ENCODE data around the gene GAL3ST1. TPM values are rescaled to one million over a fixed set of nuclear protein-coding genes. Genes with fewer than 3 reads are reported as not detected.

Gene GAL3ST1
- polyA plus RNA-seq, 1 donor (not counting 4 experiments of a cell fraction or from before 2014, with no cell fraction given), result not detected

- FAIRE-seq (no peak), DNase-seq (ENCODE audit: low read depth, low spot score) (no peak)
- H3K9me3 ChIP-seq (ENCODE audit: control insufficient read depth, low read depth, low read length), result no peaks in the 10 kb centered on the region
- H3K9ac ChIP-seq (ENCODE audit: control insufficient read depth, extremely low read depth, insufficient read depth, low read length), result no peak overlapping the region
- dilution Hi-C loops (cut with MboI; ENCODE audit: extremely low pct_ligation_motif_present, low sequenced_read_pairs), result no loop called here
- H4K20me1 ChIP-seq (ENCODE audit: control insufficient read depth, extremely low read depth, insufficient read depth, low read length), result no peaks in the 10 kb centered on the region
- H2AFZ ChIP-seq (ENCODE audit: control insufficient read depth, low read length), result no peak overlapping the region
- no peaks in the 10 kb centered on the region for H3K27me3 ChIP-seq (ENCODE audit: control insufficient read depth, extremely low read depth, insufficient read depth, low read length)
- no peak for TF ChIP-seq EZH2 (IDR thresholded peaks at IDR 0.05; ENCODE audit: low read length)
- no peak for TF ChIP-seq CTCF (optimal IDR thresholded peaks at IDR 0.05 in 1 of 3, IDR thresholded peaks at IDR 0.05 in 1 of 3, conservative IDR thresholded peaks at IDR 0.05 in 1 of 3; ENCODE audit: extremely low read depth in 1 of 3, insufficient read depth in 2 of 3, low read length in 3 of 3)
- H3K9me1 ChIP-seq (ENCODE audit: control insufficient read depth, extremely low read depth, insufficient read depth, low read length), result no peaks in the 10 kb centered on the region
- no peak overlapping the region for H3K4me3 ChIP-seq (ENCODE audit: control insufficient read depth in 2 of 3, extremely low read depth in 1 of 3, insufficient read depth in 2 of 3, low read depth in 1 of 3, low read length in 3 of 3)
- H3K79me2 ChIP-seq (ENCODE audit: control insufficient read depth, insufficient read depth, low read length), result peaks cover 34% of the 10 kb centered on the region
- no peak overlapping the region for H3K4me2 ChIP-seq (ENCODE audit: control insufficient read depth, extremely low read depth, insufficient read depth, low read depth, low read length)
- peaks cover 10% of the 10 kb centered on the region for H3K4me1 ChIP-seq (ENCODE audit: control insufficient read depth, extremely low read depth, insufficient read depth, low read length)
- peaks cover 62% of the 10 kb centered on the region in 2 experiments for H3K36me3 ChIP-seq (ENCODE audit: control insufficient read depth in 2 of 2, extremely low read depth in 1 of 2, insufficient read depth in 2 of 2, low read length in 2 of 2)
- H3K27ac ChIP-seq (ENCODE audit: control insufficient read depth, insufficient read depth, low read length), result no peak overlapping the region
Measured at GRCh38 chr22:30586414-30586813, 11.9 kb upstream of the GAL3ST1 start.

DNA sequence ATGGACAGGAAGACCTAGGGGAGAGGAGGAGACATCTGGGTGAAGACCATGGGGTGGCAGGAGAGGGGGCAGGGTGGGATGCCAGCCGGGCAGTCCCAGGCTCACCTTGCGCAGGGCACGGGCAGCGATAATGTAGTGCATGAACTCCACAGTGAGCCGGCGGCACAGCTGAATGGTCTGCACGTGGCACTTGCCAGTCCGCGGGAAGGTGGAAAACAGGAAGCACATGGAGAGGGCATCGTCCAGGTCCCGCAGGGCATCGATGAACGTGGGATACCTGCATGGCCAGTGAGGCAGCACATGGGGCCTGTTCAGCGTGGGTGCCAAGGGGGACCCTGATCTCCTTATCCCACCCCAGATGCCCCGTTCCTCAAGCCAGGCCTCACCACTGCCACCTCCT, 10.0 kb upstream of the GAL3ST1 start:
- Histone ChIP-seq H3K4me2 (ENCODE audit: control insufficient read depth, extremely low read depth, insufficient read depth, low read depth, low read length) (no peak overlapping the region), H3K4me3 (ENCODE audit: control insufficient read depth in 2 of 3, extremely low read depth in 1 of 3, insufficient read depth in 2 of 3, low read depth in 1 of 3, low read length in 3 of 3) (no peak overlapping the region), H3K4me1 (ENCODE audit: control insufficient read depth, extremely low read depth, insufficient read depth, low read length) (no peaks in the 10 kb centered on the region), H2AFZ (ENCODE audit: control insufficient read depth, low read length) (no peak overlapping the region), H3K9me3 (ENCODE audit: control insufficient read depth, low read depth, low read length) (no peaks in the 10 kb centered on the region), H3K36me3 (ENCODE audit: control insufficient read depth in 2 of 2, extremely low read depth in 1 of 2, insufficient read depth in 2 of 2, low read length in 2 of 2) (peaks cover 66 to 76% of the 10 kb centered on the region in 2 experiments), H3K27me3 (ENCODE audit: control insufficient read depth, extremely low read depth, insufficient read depth, low read length) (no peaks in the 10 kb centered on the region), H3K27ac (ENCODE audit: control insufficient read depth, insufficient read depth, low read length) (no peak overlapping the region), H3K79me2 (ENCODE audit: control insufficient read depth, insufficient read depth, low read length) (peaks cover 14% of the 10 kb centered on the region), H3K9ac (ENCODE audit: control insufficient read depth, extremely low read depth, insufficient read depth, low read length) (no peak overlapping the region), H3K9me1 (ENCODE audit: control insufficient read depth, extremely low read depth, insufficient read depth, low read length) (no peaks in the 10 kb centered on the region), H4K20me1 (ENCODE audit: control insufficient read depth, extremely low read depth, insufficient read depth, low read length) (no peaks in the 10 kb centered on the region)
- TF ChIP-seq EZH2 (IDR thresholded peaks at IDR 0.05; ENCODE audit: low read length), result no peak
- no peak for TF ChIP-seq CTCF (optimal IDR thresholded peaks at IDR 0.05 in 1 of 3, IDR thresholded peaks at IDR 0.05 in 1 of 3, conservative IDR thresholded peaks at IDR 0.05 in 1 of 3; ENCODE audit: extremely low read depth in 1 of 3, insufficient read depth in 2 of 3, low read length in 3 of 3)
- dilution Hi-C loops (cut with MboI; ENCODE audit: extremely low pct_ligation_motif_present, low sequenced_read_pairs), result no loop called here
- DNase-seq (ENCODE audit: low read depth, low spot score) (no peak), FAIRE-seq (no peak)

Measured in keratinocyte (primary cell).